Activated naive CD8-positive, alpha-beta T cell treated with anti-CD3 and anti-CD28 coated beads for 36 hours (primary cell): ENCODE results near the gene NXPH1. TPM values are rescaled to one million over a fixed set of nuclear protein-coding genes. Genes with fewer than 3 reads are reported as not detected.

Experiments
- total RNA-seq, 2 experiments: library from RNA; stranded (reverse); gene quantifications; one replicate each; pipeline ENCODE4 v1.2.3, GENCODE V29; 2021

NXPH1 gene
- total RNA-seq, 2 experiments from 2014 or later: not detected

Other genes starting within 250 kb of the NXPH1 start
- under 1 TPM; 0.62 to 0.96 TPM for gene ICA1, start 171.4 kb upstream of the NXPH1 start, total RNA-seq